GM18861 (cell line): ENCODE data around the gene SLC36A3.
"Not testable (repeated sequence)": the region's sequence is repeated elsewhere in the genome, so short reads cannot be mapped to it uniquely, and the experiment has no call there.

Experiments
- ATAC-seq: cut with Tn5 transposase; IDR thresholded peaks from one replicate; pipeline ENCODE4 v1.9.1; 2021; ENCODE audit not compliant: unreplicated experiment

SLC36A3 gene

GRCh38 chr5:151303666-151304065, at the start of gene SLC36A3:
Gene SLC36A3 (minus strand): TSS chr5:151303766. CDS start chr5:151303354, 412 bp downstream.
- ATAC-seq, result no peak

- ATAC-seq, result no peak
Measured at GRCh38 chr5:151351671-151352070, 48.1 kb upstream of the SLC36A3 start.

DNA sequence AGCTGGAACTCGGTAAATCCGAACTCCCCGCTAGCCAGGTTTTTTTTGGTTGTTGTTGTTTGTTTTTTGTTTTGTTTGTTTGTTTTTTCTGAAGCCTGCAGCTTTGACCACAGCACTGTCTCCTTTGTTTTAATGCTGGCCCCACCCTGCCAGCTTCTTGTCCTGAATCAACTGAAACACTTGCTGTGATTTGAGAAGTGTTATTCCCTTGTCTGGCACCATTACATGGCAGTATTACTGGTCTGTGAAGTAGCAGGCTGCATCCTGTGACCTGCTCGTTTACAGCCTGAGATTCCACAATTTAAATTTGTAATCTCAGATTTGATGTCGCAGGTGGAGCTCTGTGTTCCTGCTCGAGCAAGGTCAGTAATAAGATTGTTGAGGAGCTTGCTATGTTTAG, 45.2 kb upstream of the SLC36A3 start:
- no peak for ATAC-seq

DNA sequence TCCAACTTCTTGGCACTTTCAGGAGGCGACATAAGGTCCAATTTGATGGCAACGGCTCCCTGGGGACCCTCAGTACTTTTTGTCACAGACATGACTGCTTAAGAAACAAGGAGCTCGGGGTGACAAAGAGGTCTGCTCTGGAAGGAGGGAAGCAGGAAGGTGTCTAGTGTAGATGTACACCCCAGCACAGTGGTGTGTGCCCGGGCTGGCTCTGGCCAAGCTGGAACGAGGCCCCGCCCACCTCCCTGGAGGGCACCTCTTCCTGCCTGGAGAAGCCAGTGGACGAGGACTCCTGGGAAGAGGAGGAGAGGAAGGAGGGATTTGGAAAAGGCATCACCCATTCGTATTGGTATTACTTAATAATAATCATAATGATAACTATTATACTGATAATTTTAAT, 43.8 kb upstream of the SLC36A3 start, which contains the start of gene SLC36A2:
Gene SLC36A2, minus strand, starts transcription at position 191 of the 400 bp plus-strand sequence. Its CDS starts 99 bp downstream, at position 92.
- no peak for ATAC-seq

GRCh38 chr5:151345808-151346478, 42.4 kb upstream of the SLC36A3 start:
- ATAC-seq, result no peak

GRCh38 chr5:151345187-151345807, 41.7 kb upstream of the SLC36A3 start:
- no peak for ATAC-seq

DNA sequence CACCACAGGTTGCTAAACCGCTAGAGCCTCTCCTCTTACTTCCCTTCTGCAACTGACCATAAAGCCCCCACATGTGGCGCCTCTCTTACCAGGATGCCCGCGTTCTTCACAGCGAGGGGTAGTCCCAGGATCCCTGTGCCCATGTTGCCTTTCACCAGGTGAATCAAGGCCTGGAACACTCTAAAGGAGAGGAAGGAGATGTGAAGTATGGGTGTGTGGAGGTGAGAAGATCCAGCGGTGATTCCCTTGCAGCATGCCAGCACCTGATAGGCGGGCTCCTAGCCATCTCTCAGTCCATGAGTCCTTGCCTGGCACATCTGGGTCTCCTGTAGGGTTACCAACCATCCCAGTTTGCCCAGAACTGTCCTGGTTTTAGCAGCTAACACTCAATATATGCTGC, 40.5 kb upstream of the SLC36A3 start:
- ATAC-seq, result no peak

DNA sequence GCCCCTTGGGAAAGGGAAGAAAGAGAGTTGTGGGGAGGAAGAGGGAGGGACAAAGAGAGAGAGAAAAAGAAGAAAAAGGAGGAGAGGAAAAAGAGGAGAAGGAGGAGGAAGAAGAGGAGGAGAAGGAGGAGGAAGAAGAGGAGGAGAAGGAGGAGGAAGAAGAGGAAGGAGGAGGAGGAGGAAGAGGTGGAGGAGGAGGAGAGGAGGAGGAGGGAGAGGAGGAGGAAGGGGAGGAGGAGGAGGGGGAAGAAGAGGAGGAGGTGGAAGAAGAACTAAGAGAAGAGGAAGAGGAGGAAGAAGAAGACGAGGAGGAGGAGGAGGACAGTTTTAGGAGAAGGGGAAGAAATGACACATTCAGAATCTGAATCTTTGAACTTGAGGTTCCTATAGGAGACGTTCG, 36.4 kb upstream of the SLC36A3 start:
- no peak for ATAC-seq

DNA sequence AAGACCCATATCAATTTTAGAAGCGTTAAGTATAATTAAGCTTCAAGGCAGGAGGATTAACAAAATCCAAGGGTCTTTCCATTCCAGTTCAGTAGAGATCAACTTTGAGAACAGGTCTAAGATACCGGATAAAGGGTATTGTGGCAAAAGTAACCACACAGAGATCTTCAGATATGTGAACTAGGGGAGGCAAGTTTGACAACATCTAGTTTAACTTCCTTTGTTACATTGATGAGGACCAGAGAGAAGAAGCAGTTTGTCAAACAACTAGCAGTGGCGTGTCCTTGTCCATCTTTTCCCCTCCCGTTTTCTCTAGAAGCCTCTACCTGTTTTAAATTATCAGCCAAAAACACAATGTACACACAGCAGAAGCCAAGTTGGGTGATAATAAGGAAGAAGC, 35.2 kb upstream of the SLC36A3 start:
- no peak for ATAC-seq

DNA sequence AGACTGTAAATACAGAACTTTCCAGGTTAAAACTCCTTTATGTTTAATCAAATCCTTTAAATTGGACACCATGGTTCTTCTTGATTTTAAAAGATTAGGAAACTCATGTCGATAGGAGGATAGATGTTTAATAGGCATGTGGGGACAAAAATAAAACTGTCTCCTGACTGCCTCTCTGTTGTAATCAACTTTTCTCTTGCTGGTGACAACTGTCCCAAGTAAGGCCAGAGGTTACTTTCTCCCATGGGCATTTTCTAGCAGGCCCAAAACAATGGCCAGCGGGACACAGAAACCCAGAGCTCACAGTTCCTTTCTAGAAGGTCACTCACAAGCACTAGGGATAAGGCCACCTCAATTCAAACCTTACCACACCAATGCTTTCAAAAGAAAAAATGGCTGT, 29.3 kb upstream of the SLC36A3 start:
- ATAC-seq, result no peak

DNA sequence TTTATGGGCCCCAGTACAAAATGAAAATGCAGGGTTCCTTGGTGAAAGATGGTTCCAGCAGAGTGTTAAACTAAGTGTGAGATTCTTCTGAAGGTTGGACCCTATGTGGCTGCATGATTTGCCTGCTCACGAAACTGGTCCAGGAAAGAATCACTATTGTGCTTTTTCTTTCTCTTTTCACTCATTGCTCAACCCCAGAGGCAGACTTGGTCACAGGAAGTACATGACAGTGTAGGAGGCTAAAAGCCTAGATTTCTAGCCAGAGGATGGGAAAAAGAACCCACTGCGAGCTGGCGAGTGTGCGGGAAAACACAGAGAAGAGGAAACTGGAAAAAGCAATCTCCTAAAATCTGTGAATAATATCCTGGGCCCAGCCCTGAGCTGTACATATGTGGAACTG, 25.2 kb upstream of the SLC36A3 start:
- no peak for ATAC-seq

- ATAC-seq, result no peak
Measured at GRCh38 chr5:151327585-151327984, 24.0 kb upstream of the SLC36A3 start.

GRCh38 chr5:151326266-151326665, 22.7 kb upstream of the SLC36A3 start:
- no peak for ATAC-seq

DNA sequence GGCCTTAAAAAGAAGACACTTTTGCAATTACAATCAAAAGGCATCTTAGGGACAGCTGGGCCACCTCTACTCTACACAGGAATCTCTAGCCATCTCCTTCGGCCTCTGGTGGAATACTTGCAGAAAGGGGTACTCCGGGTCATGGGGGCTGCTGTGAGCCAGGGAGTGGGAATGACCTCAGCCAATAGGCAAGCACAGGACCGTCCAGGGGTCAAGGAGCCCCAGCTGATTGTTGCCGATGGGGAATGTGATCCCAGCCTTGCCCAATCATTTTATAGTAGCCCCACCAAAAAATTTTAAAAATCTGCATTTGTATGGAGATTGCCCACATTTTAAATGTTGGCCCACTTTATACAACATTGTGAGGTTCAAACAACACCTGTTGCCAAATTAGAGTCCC, 16.9 kb upstream of the SLC36A3 start:
- ATAC-seq, result no peak

DNA sequence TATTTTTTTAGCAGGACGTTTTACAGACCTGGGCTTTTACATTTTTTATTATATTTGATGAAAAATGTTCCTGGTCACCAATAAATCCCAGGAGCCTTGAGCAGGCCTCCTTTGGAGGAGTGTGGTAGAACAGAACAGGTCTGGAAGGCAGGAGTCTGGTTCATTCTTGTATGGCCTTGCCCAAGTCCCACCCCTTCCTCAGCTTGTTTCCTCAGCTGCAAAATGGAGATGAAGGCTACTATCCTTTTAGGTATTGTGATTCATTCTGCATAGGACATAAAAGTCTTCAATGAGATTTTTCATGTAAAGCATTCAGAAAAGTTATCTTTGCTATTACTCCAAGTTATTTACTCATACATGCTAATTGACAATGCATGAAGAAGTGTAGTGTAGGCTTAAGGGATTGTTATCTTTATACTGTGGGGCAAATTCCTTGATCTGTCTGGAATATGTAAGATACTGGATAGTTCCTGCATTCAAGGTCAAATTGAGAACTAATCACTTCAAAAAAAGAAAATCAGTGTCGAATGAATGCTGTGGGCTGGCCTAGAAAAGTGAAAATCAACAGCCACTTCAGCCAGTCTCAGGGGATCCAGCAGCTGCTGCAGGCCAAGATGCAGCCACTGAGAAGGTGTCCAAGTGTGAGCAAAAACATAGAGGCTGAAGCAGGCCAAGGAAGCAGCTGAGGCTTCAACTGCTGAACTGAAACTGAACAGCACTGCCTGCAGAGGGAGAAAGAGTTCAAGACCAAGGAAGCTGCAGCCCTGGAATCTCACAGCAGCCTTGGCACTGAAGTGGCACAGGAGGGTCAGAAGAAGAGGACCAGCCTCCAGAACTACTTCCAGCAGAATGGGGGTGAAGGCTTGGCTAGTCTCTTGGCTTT, 15.5 kb upstream of the SLC36A3 start:
- peak; percentile 87 for ATAC-seq

GRCh38 chr5:151317871-151318270, 14.3 kb upstream of the SLC36A3 start:
- no peak for ATAC-seq

DNA sequence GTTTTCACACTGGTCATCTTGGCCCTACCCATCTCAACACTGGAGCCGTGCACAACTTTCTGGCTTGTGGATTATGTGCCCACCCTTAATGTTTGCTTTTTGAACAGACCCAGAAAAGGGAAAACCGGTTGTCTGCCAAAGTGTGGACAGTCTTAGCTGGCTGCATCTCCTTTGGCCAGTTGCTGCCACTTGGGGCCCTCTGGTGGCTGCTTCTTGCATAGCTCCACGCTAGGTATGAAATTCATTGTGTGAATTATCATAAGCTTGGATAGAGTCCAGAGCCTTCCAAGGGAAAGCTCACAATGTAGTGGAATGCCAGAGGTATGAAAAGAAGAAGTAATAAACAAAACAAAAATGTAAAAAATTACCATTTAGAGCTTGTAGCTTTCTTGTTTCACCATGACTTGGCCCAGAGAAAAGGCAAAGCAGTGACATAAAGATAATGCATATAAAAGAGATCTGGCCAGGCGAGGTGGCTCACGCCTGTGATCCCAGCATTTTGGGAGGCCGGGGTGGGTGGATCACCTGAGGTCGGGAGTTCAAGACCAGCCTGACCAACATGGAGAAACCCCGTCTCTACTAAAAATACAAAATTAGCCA, 12.5 kb upstream of the SLC36A3 start:
- peak; percentile 66 for ATAC-seq

DNA sequence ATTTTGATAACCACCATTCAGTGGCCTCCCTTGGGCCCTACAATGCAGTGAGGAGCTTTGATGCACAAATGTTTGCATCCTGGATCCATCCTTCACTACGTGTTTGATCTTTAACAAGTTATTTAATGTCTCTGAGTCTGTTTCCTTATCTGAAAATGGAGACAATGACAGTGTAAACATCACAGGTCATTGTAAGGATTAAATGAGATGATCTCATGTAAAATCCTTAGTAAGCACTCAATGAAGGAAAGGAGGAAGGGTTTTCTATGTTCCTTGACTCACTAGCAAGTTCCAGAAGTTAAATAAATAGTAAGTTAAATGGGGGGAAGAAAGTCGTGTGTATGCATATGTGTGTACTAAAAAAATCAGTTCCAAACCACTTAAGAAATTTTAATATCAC, 9.8 kb upstream of the SLC36A3 start:
- ATAC-seq, result no peak

GRCh38 chr5:151312756-151313324, 9.3 kb upstream of the SLC36A3 start:
- no peak for ATAC-seq

GRCh38 chr5:151310932-151311331, 7.4 kb upstream of the SLC36A3 start:
- no peak for ATAC-seq

DNA sequence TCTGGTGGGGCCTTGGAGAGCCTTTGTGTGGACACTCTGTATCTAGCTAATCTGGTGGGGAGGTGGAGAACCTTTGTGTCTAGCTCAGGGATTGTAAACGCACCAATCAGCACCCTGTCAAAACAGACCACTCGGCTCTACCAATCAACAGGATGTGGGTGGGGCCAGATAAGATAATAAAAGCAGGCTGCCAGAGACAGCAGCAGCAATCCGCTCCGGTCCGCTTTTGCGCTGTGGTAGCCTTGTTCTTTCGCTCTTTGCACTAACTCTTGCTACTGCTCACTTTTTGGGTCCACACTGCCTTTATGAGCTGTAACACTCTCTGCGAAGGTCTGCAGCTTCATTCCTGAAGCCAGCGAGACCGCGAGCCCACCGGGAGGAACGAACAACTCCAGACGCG, 6.3 kb upstream of the SLC36A3 start:
- ATAC-seq, result not testable (repeated sequence)
